GM08714 (cell line): ENCODE measurements around the gene BCAN.

ENCODE experiments used
- H3K4me3 ChIP-seq: fragments of 200-500 bp; sonication (Bioruptor generic); 2 replicates; pipeline ENCODE4 v1.5.1; 2014; ENCODE audit warnings: mild to moderate bottlenecking, low read length, inconsistent platforms
- ZNF274 ChIP-seq: IDR thresholded peaks from 2 replicates; pipeline ENCODE4 v1.6.1; 2012; ENCODE audit warnings: mild to moderate bottlenecking, low read depth, low read length

Gene BCAN

DNA sequence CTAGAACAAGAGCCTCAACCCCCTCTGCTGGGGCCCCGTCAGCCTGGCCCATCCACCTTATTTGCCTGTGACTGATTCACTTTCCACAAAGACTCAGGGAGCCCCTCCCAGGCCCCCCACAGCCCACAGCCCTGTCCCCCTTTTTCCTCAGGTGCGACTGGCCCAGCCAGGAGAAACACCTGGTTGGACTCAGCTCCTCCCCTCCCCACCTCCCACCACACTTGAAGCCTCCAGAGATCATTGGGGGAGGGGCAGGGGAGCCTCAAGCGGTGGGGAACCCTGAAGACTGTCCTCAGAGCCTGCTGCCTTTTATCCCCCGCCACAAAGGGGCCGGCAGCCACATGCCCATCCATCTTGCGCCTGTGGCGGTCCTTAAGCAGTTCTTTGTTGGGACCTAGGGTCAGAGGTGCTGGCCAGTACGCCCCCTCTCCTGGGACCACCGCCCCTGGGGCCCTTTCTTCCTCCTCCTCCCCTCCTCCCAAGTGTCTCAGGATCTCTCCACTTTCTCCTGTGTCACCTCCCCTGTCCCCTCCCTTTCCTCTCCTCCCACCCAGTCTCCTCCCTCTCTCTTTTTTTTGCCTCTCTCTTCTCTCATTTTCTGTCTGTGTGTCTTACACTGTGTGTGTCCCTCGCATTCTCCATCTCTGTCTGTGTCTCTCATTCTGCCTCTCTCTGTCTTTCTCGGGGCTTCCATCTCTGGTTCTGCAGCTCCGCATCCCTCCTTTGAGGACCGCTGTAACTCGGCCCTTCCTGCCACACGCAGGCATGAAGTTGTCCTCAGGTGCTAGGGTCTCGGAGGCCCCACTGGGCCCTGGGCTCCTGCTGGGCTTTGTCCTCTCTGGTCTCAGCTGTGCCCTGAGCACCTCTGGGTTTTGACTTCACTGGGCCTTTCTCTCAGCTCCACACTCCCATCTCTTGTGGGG lies 51.3 kb downstream of the BCAN start:
- H3K4me3 ChIP-seq: no peak overlapping the region
- TF ChIP-seq ZNF274: no peak

DNA sequence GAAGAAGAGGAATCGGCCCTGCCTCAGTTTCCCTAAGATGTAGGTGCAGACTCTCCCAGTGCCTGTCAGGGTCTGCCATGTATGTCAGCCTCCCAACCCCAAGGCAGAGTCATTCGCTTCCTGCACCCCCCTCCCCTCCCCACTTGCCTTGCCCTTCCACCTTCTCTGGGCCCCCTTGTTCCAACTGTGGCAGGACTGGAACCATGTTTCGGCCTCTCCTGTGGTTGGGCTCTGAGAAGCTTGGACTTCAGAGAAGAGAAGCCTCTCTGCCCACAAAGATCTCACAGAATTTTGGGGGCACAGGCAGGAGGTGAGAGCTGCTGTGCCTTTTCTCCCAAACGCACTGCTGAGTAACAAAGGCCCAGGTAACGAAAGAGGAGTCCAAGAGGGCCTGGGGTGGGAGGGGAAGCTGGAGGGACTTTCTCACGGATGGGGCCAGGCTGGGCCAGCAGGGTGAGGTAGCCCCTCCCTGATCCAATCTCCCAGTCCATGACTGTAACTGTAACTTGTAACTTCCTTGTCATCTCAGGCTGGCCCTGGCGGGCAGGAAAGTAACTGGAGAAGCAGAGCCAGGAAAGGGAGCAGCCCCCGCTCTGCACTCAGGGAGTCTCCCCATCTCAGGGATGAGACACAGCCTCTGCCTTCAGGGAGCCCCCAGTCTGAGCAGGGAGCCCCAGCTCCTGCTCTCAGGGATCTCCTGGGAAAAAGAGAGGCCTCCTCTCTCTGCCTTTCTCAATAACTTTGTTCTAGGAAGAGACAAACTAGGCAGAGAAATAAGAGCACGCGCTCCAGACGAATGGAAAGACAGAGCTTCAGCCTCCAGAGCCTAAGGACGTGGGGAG lies 52.2 kb downstream of the BCAN start:
- no peak overlapping the region for H3K4me3 ChIP-seq
- TF ChIP-seq ZNF274: no peak

DNA sequence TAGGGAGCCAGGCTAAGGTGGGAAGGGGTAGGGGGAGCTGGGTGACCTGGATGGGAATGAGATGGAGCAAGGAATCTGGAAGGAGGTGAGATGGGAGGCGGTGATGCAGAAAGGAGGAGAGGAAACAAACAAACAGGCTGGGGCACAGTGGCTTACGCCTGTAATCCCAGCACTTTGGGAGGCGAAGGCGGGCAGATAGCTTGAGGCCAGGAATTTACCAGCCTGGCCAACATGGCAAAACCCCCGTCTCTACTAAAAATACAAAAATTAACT lies 52.7 kb downstream of the BCAN start:
- TF ChIP-seq ZNF274: no peak
- no peak overlapping the region for H3K4me3 ChIP-seq

DNA sequence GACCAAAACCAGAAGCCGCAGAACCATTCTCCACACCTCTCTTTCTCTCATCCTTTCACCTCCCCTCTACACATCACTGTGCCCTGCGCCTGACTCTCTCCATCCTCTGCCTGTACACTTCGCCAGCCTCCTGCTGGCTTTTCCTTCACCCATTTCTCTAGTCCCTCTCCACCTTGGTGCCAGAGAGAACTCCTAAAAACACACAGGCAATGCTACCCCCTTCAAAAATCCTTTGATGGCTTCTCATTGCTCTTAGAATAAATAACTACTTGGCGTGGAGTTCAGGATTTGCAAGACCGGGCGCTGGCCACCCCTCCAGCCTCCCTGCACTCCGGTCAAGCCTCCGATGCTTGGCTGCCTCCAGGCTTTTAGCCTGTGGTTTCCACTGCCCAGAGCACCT lies 54.8 kb downstream of the BCAN start:
- no peak overlapping the region for H3K4me3 ChIP-seq
- no peak for TF ChIP-seq ZNF274

DNA sequence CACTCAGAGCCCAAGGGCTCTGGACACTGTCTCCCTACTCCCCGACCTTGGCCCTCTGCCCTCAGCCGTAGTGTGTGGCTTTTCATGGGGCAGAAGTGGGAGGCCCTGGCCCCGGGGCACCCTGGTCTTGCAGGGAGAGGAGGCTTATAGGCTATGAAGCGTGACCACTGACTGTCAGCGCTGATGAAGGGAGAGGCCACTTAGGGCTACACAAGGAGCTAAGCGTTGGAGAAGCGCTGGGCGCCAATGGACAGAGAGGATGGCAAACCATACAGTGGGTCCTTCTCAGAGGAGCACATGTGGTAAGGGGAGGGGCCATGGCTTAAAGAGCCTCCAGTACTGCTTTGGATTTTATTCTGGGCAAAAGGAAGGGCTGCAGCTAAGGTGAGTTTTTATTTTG lies 55.6 kb downstream of the BCAN start:
- no peak overlapping the region for H3K4me3 ChIP-seq
- no peak for TF ChIP-seq ZNF274

DNA sequence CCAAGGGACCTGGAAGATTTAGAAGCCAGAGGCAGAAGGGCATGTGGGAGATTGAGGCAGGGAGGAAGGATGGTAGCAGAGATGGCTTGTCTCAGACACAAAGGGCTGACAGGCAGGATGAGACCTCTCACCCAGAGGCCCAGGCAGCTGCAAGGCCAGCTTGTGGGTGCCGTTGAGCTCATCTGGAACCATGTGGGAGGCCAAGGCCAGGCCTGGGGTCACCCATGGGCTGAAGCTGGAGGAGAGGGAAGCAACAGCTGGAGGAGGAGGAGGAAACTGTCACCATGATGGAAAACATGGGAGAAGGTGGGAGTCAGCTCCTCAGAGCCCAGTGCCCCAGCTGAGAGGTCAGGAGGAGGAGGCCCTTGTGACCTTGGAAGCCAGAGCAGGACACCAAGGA lies 57.1 kb downstream of the BCAN start:
- no peak overlapping the region for H3K4me3 ChIP-seq
- no peak for TF ChIP-seq ZNF274

DNA sequence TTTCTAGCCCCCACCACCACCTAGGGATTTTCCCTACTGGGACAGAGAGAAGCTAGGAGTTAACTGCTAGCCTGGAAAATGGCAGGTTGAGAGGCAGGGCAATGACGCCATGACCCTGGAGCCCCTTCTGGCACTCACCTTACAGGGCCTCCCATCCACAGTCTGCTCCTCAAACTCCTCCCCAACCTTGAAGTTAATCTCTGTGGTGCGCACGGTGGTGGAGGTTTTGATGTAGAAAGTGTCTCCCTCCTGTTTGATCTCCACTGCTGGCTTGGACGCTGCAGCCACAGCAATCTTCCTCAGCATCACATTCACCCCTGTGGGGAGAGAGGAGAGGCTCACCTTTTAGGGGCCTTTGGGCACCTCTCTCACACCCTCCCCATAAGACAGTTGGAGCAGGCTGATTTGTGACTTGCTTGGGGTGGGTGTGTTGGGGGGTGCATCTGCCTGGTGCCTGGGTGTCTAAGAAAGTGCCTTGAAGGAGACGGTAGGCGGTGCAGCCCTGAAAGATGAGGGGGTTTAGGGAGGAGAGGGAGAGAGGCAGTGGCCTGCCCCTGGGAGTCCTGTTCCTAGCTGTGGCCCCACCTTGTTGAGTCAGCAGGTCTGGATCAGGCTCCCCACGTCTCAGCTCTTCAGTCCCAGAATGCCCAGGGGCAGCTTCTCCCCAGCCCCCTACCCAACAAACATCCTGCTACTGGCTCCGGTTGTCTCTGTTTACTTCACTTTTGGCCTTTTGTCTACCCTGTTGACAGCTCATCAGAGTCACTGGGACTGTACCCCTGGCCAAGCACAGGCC lies 59.0 kb downstream of the BCAN start:
- TF ChIP-seq ZNF274: no peak
- H3K4me3 ChIP-seq: no peak overlapping the region

DNA sequence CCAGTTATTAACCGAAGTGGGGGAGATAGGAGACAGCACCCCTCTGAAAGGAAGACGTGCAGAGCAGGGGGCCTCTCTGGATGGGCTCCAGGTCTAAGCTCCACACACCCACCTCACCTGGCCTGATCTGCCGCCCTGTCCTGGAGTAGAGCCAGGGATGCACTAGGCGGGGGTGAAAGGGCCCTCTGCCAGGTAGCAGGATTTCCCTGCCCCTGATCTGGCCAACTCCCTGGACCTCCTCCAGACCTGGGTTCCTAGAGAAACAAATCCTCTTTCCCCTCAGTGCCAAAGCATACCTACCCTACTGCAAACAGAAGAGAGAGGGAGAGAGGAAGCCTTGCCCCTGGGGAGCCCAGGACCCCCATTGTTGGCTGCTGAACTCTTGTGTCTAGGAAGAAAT lies 61.4 kb downstream of the BCAN start:
- H3K4me3 ChIP-seq: no peak overlapping the region
- no peak for TF ChIP-seq ZNF274

DNA sequence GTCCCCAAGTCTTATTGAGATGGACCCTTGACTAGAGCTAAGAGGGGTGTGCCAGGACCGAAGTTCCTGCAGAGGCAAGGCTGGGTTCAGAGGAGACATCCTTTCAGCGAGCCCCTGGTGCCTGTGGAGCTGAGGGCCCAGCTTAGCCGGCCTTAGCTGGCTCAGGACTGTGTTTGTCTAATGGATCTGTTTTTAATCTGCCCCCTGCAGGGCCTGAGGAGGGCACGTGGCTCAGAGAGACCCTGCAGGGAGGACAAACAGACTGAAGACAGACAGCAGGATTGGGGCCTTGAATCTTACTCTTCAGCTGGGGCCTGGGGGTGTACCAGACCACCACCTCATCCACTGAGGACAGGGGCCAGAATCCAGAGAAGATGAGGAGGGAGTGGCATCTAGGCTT lies 61.8 kb downstream of the BCAN start:
- no peak overlapping the region for H3K4me3 ChIP-seq

DNA sequence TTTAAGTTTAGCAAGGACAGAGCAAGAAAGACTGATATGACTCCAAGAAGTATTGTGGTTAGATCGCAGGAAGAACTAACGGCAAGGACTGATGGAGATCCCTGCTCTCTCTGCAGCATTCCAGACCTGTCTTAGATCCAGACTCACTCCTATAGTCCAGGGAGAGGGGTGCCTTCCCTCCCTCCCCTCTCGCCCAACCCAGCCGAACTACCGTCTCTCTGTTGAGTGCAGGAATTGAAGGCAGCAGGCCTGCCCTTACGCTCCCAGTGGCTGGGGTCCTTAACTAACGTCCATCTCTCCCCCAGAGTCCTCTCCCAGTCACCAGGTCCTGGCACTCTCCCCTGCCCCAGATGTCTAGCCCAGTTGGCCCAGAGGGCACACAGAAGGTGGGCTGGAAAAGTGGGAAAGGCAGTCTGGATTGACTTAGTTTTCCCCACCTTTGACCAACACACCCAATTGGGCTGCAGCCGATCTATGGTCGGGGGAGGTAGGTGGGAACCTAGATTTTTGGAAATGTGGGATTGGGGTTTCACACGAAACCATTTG lies 62.3 kb downstream of the BCAN start:
- H3K4me3 ChIP-seq: no peak overlapping the region
- no peak for TF ChIP-seq ZNF274

More for the DNA sequence above, 61.8 kb downstream of the BCAN start:
- no peak for TF ChIP-seq ZNF274

DNA sequence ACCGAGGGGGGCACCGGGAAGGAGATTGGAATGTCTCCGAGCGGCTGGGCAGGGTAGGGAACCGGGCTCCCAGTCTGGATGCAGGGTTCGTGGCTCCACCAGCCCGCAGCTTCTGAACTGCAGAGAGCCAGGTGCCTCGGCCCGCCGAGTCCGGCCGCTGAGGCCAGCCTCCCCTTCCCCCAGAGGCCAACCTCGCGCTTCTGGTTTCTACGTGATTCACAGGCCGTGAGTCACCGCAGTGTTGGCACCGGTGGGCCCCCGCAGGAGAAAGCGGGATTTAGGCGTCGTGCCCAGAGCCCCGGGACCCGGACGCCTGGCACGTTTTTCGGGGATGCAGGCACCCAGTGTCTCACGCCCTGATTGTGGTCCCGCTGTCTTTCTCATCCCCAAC lies 63.0 kb downstream of the BCAN start:
- no peak overlapping the region for H3K4me3 ChIP-seq
- no peak for TF ChIP-seq ZNF274

DNA sequence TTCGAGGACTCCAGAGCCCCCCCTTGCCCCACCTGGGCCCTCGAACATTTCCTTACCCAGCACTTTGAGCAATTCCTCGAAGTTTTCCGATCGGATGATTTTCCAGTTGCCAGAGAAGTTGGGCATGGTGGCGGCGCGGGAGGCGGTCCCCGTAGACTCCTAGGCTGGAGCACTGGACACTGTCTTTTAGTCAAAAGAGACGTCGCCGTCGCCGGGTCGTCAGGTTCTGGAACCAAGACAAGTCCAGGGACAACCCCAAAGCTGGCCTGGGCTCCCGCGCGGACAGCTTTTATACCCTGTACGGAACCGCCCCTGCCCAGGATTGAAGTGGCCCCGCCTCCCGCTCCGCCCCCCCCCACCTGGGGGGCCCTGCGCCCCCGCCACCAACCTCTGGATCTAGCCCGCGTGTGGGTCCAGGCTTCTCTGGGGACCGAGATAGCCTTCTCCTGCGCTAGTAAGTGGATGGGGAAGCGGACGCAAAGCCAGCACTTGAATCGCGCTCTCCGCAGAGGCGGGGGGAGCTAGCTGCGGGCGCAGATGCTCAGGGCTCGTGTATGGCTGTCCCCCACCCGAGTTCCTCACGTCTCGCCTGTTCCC lies 63.5 kb downstream of the BCAN start, which contains the start of gene CRABP2:
TSS of gene CRABP2 (minus strand) at position 263 of the 597 bp plus-strand sequence. CDS start at position 126, 137 bp downstream.
- TF ChIP-seq ZNF274: no peak

DNA sequence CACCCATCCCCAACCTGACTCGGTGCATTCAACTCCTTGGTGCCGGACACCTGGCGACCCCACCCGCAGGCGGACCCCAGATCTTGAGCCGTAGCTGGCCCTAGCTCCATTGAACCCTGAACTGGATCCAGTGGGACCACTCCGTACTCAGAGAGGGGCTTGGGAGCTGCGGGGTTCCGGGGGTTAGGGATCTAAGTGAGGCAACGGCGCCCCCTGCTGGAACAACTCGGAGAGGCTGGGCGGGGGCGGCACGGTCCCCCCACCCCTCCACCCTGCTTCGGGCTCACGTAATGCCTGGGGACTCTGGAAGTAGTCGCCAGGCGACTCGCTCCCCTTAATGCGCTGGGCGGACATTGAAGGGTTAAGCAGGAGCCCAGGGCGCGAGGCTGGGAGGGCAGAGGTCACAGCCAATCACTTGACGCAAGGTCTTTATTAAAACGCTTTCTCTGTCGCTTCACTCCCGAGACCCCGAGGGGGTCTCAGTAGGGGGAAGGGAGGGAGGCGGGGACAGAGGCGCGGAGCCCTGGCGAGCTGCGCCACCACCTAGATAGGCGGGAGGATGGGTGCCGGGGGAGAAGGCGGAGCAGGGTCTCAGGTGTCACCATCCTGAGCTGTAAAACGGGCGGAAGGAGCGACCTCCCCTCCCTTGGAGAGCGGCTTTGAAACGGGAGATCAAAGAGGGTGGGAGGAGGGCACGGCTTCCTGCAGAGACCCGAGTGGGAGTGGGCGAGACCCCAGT lies 64.2 kb downstream of the BCAN start:
- TF ChIP-seq ZNF274: no peak
- peak overlapping the region; percentile 6; the same call in 1 of the 2 replicates for H3K4me3 ChIP-seq

More for the DNA sequence above, 63.5 kb downstream of the BCAN start, which contains the start of gene CRABP2:
- peak within 1 kb of the TSS; percentile 6; the same call in 1 of the 2 replicates for H3K4me3 ChIP-seq
